PC-9 (cell line): ENCODE measurements around the gene C3.
"Not testable (repeated sequence)": the region's sequence is repeated elsewhere in the genome, so short reads cannot be mapped to it uniquely, and the experiment has no call there.

Experiments
- CTCF ChIP-seq: fragments of 200-600 bp; sonication (generic); conservative IDR thresholded peaks from 2 replicates; pipeline ENCODE4 v1.6.1; 2017; ENCODE audit warnings: mixed run types, antibody characterized with exemption, mild to moderate bottlenecking, moderate library complexity
- EZH2 ChIP-seq: fragments of 200-600 bp; sonication (generic); IDR thresholded peaks from 2 replicates; pipeline ENCODE4 v1.8.0; 2017; ENCODE audit warnings: antibody characterized with exemption, low read depth

- not testable (repeated sequence) for TF ChIP-seq CTCF, EZH2
Measured at GRCh38 chr19:6748543-6748942, 28.1 kb upstream of the C3 start.
